ENCODE measurements around the gene GALNT7.

GRCh38 chr4:173280998-173281397 lies 112.4 kb downstream of the GALNT7 start:
- TF ChIP-seq CTCF (IDR thresholded peaks at IDR 0.05) (no peak), POLR2A (IDR thresholded peaks at IDR 0.05) (no peak)
